Neural cell (in vitro differentiated cells): ENCODE results near the gene RNF182. TPM values are rescaled to one million over a fixed set of nuclear protein-coding genes. Genes with fewer than 3 reads are reported as not detected.

Experiments
- H2AFZ ChIP-seq: fragments of 200-600, 300-800 bp; sonication (generic), shearing (Covaris generic); 2 replicates; pipeline ENCODE4 v1.6.0; 2014; ENCODE audit warnings: low read depth, mild to moderate bottlenecking, antibody characterized with exemption, low read length, moderate library complexity
- H3F3A ChIP-seq: fragments of 200-600 bp; shearing (Covaris generic); 2 replicates; pipeline ENCODE4 v1.6.1; 2016; ENCODE audit warnings: mild to moderate bottlenecking, moderate library complexity, mixed read lengths, antibody characterized with exemption, low read length; ENCODE audit not compliant: insufficient read depth, poor library complexity, severe bottlenecking
- H3K27ac ChIP-seq: fragments of 200-600, 300-800 bp; sonication (generic), shearing (Covaris generic); 2 replicates; pipeline ENCODE4 v1.5.1; 2014; ENCODE audit warnings: mild to moderate bottlenecking, low read length, moderate library complexity
- H3K27me3 ChIP-seq: fragments of 300-800, 200-600 bp; sonication (generic), shearing (Covaris generic); 2 replicates; pipeline ENCODE4 v1.6.0; 2014; ENCODE audit warnings: mild to moderate bottlenecking, low read depth, low read length, moderate library complexity; ENCODE audit not compliant: insufficient read depth
- H3K36me3 ChIP-seq: fragments of 300-800, 200-600 bp; sonication (generic), shearing (Covaris generic); 2 replicates; pipeline ENCODE4 v1.5.1; 2014; ENCODE audit warnings: mild to moderate bottlenecking, antibody characterized with exemption, low read length, moderate library complexity; ENCODE audit not compliant: insufficient read depth
- H3K4me2 ChIP-seq: fragments of 300-800, 200-600 bp; sonication (generic), shearing (Covaris generic); 2 replicates; pipeline ENCODE4 v1.6.0; 2014; ENCODE audit warnings: mild to moderate bottlenecking, low read length
- H3K4me3 ChIP-seq: fragments of 300-800, 200-600 bp; sonication (generic), shearing (Covaris generic); 2 replicates; pipeline ENCODE4 v1.5.1; 2014; ENCODE audit warnings: mild to moderate bottlenecking, low read length, moderate library complexity
- H3K79me2 ChIP-seq: fragments of 200-600 bp; shearing (Covaris generic); replicated peaks from 2 replicates; pipeline ENCODE4 v1.6.0; 2014; ENCODE audit warnings: mild to moderate bottlenecking, low read length, moderate library complexity; ENCODE audit not compliant: insufficient read depth
- H3K9ac ChIP-seq: fragments of 300-800, 200-600 bp; sonication (generic), shearing (Covaris generic); 2 replicates; pipeline ENCODE4 v1.6.1; 2016; ENCODE audit warnings: mild to moderate bottlenecking, low read length, mixed read lengths
- H3K9me2 ChIP-seq: fragments of 200-600 bp; shearing (Covaris generic); 2 replicates; pipeline ENCODE4 v1.6.1; 2016; ENCODE audit warnings: mild to moderate bottlenecking, low read length, mixed read lengths; ENCODE audit not compliant: insufficient read depth
- H3K9me3 ChIP-seq: fragments of 200-600, 300-800 bp; sonication (generic), shearing (Covaris generic); 2 replicates; pipeline ENCODE4 v1.6.1; 2016; ENCODE audit warnings: mild to moderate bottlenecking, mixed run types, low read length, moderate library complexity, mixed read lengths
- H4K20me1 ChIP-seq: fragments of 200-600 bp; shearing (Covaris generic); 2 replicates; pipeline ENCODE4 v1.6.1; 2016; ENCODE audit warnings: mild to moderate bottlenecking, mixed run types; ENCODE audit not compliant: insufficient read depth
- EP300 ChIP-seq: fragments of 450-650 bp; conservative IDR thresholded peaks from 2 replicates; pipeline ENCODE4 v1.6.1; 2014; ENCODE audit warnings: antibody characterized with exemption, mild to moderate bottlenecking, moderate library complexity; ENCODE audit not compliant: poor library complexity, severe bottlenecking
- EZH2 ChIP-seq: fragments of 200-600, 300-800 bp; shearing (Covaris generic), sonication (generic); IDR thresholded peaks from 2 replicates; pipeline ENCODE4 v1.6.1; 2014; ENCODE audit warnings: antibody characterized with exemption, low read length, borderline replicate concordance, mild to moderate bottlenecking; ENCODE audit not compliant: insufficient read depth, poor library complexity, severe bottlenecking
- MXI1 ChIP-seq: fragments of 450-650 bp; conservative IDR thresholded peaks from 2 replicates; pipeline ENCODE4 v1.6.1; 2014; ENCODE audit warnings: antibody characterized with exemption, mild to moderate bottlenecking; ENCODE audit not compliant: poor library complexity, severe bottlenecking
- POLR2AphosphoS5 ChIP-seq: IDR thresholded peaks from 2 replicates; pipeline ENCODE4 v1.6.1; 2012
- RAD21 ChIP-seq: fragments of 450-650 bp; conservative IDR thresholded peaks from 2 replicates; pipeline ENCODE4 v1.6.1; 2014; ENCODE audit warnings: antibody characterized with exemption, mild to moderate bottlenecking, moderate library complexity
- SMC3 ChIP-seq: fragments of 450-650 bp; conservative IDR thresholded peaks from 2 replicates; pipeline ENCODE4 v1.6.1; 2014; ENCODE audit warnings: antibody characterized with exemption, mild to moderate bottlenecking, moderate library complexity; ENCODE audit not compliant: poor library complexity
- TAF1 ChIP-seq: IDR thresholded peaks from 2 replicates; pipeline ENCODE4 v1.6.1; 2012; ENCODE audit warnings: low read depth
- polyA plus RNA-seq: library from polyadenylated mRNA; depleted of rRNA; stranded (reverse); fragments of >200 nt; gene quantifications from 2 replicates; pipeline ENCODE4 v1.2.3, GENCODE V29; 2014
- TF ChIP-seq, protein P1 (sequence below): IDR thresholded peaks from 2 replicates; pipeline ENCODE4 v1.6.1; 2012; ENCODE audit warnings: borderline replicate concordance
- TF ChIP-seq, protein P2 (sequence below): fragments of 450-650 bp; IDR thresholded peaks from 2 replicates; pipeline ENCODE4 v1.5.1; 2014; ENCODE audit warnings: antibody characterized with exemption, mild to moderate bottlenecking, moderate library complexity; ENCODE audit not compliant: poor library complexity, severe bottlenecking

Gene RNF182
- polyA plus RNA-seq, 1 donor from 2014 or later = 8.0 TPM

GRCh38 chr6:14009431-14009830 is 84.7 kb downstream of the RNF182 start:
- no peaks in the 10 kb centered on the region for H4K20me1 ChIP-seq
- H3K4me3 ChIP-seq = no peak overlapping the region
- TF ChIP-seq POLR2AphosphoS5 (no peak), RAD21 (no peak), EZH2 (no peak), SMC3 (no peak), MXI1 (no peak), EP300 (no peak), TAF1 (no peak)
- TF ChIP-seq, protein P1, sequence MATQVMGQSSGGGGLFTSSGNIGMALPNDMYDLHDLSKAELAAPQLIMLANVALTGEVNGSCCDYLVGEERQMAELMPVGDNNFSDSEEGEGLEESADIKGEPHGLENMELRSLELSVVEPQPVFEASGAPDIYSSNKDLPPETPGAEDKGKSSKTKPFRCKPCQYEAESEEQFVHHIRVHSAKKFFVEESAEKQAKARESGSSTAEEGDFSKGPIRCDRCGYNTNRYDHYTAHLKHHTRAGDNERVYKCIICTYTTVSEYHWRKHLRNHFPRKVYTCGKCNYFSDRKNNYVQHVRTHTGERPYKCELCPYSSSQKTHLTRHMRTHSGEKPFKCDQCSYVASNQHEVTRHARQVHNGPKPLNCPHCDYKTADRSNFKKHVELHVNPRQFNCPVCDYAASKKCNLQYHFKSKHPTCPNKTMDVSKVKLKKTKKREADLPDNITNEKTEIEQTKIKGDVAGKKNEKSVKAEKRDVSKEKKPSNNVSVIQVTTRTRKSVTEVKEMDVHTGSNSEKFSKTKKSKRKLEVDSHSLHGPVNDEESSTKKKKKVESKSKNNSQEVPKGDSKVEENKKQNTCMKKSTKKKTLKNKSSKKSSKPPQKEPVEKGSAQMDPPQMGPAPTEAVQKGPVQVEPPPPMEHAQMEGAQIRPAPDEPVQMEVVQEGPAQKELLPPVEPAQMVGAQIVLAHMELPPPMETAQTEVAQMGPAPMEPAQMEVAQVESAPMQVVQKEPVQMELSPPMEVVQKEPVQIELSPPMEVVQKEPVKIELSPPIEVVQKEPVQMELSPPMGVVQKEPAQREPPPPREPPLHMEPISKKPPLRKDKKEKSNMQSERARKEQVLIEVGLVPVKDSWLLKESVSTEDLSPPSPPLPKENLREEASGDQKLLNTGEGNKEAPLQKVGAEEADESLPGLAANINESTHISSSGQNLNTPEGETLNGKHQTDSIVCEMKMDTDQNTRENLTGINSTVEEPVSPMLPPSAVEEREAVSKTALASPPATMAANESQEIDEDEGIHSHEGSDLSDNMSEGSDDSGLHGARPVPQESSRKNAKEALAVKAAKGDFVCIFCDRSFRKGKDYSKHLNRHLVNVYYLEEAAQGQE = no peak
- TF ChIP-seq, protein P2, sequence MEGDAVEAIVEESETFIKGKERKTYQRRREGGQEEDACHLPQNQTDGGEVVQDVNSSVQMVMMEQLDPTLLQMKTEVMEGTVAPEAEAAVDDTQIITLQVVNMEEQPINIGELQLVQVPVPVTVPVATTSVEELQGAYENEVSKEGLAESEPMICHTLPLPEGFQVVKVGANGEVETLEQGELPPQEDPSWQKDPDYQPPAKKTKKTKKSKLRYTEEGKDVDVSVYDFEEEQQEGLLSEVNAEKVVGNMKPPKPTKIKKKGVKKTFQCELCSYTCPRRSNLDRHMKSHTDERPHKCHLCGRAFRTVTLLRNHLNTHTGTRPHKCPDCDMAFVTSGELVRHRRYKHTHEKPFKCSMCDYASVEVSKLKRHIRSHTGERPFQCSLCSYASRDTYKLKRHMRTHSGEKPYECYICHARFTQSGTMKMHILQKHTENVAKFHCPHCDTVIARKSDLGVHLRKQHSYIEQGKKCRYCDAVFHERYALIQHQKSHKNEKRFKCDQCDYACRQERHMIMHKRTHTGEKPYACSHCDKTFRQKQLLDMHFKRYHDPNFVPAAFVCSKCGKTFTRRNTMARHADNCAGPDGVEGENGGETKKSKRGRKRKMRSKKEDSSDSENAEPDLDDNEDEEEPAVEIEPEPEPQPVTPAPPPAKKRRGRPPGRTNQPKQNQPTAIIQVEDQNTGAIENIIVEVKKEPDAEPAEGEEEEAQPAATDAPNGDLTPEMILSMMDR = no peak
- no peak overlapping the region for H3K27ac ChIP-seq
- no peak overlapping the region for H3K9ac ChIP-seq
- H3K9me3 ChIP-seq = no peaks in the 10 kb centered on the region
- no peaks in the 10 kb centered on the region for H3K79me2 ChIP-seq
- H3K9me2 ChIP-seq = no peaks in the 10 kb centered on the region
- H2AFZ ChIP-seq = no peak overlapping the region
- H3K27me3 ChIP-seq = no peaks in the 10 kb centered on the region
- H3F3A ChIP-seq = no peaks in the 10 kb centered on the region
- no peaks in the 10 kb centered on the region for H3K36me3 ChIP-seq
- H3K4me2 ChIP-seq = no peak overlapping the region

- no peak overlapping the region for H3K4me2 ChIP-seq
- H3K36me3 ChIP-seq = no peaks in the 10 kb centered on the region
- no peak overlapping the region for H3K4me3 ChIP-seq
- TF ChIP-seq EZH2 = no peak
- TF ChIP-seq, protein P1 = no peak
- no peak for TF ChIP-seq RAD21
- no peak for TF ChIP-seq EP300
- TF ChIP-seq, protein P2 = no peak
- no peak for TF ChIP-seq MXI1
- TF ChIP-seq POLR2AphosphoS5 = no peak
- TF ChIP-seq TAF1 = no peak
- TF ChIP-seq SMC3 = no peak
- no peaks in the 10 kb centered on the region for H3F3A ChIP-seq
- no peaks in the 10 kb centered on the region for H3K27me3 ChIP-seq
- no peaks in the 10 kb centered on the region for H4K20me1 ChIP-seq
- no peak overlapping the region for H2AFZ ChIP-seq
- no peak overlapping the region for H3K27ac ChIP-seq
- H3K9me3 ChIP-seq = no peaks in the 10 kb centered on the region
- H3K9ac ChIP-seq = no peak overlapping the region
- no peaks in the 10 kb centered on the region for H3K79me2 ChIP-seq
- H3K9me2 ChIP-seq = no peaks in the 10 kb centered on the region
These were observed 85.5 kb downstream of the RNF182 start for GRCh38 chr6:14010275-14010674.
